Heart left ventricle (tissue), 13 donors: ENCODE results near the gene SLC5A6.

ENCODE experiments used
- CTCF ChIP-seq, 12 donors: fragments of 200-600 bp; sonication (generic) in 4 of 12; IDR thresholded peaks; one replicate each; pipeline versions ENCODE4 v1.5.0 to v1.8.0; 2018 to 2022; ENCODE audit warnings: antibody characterized with exemption in 12 of 12, mild to moderate bottlenecking in 5 of 12
- POLR2A ChIP-seq, 2 donors: fragments of 450-650 bp; IDR thresholded peaks; one replicate each; pipeline ENCODE4 v1.6.1; 2017; ENCODE audit warnings: antibody characterized with exemption in 2 of 2, mild to moderate bottlenecking in 2 of 2, moderate library complexity in 2 of 2
- donor health status: ischemic (EF 13 %, LVEDD 7.1; RV severe dilation, severe dysfunction).
- donor health status: DM: no; HTN: yes; CAD: no.
- donor health status: DM: no; HTN: no; CAD: no.
- donor health status: ischemic (EF 25% LVEDD 6.9; RV normal size, moderate dysfunction).
- donor health status: ischemic (EF 25% LVEDD 5.7; RV mildly dilated, moderate dysfunction).
- donor health status: ischemic (EF 35%, LVEDD 5.7; RV mildly dilated, moderate dysfunction).
- donor health status: nonischemic (EF 11% LVEDD 7.7; RV severe dilation, severe dysfunction).
- donor health status: DM: yes; HTN: yes; CAD: no.
- donor health status: PGD.
- donor health status: ischemic (EF 29% LVEDD 5.4; RV normal size, mild dysfunction).
- donor health status: nonischemic (EF 23%, LVEDD 6.1; RV moderate dilation, normal function).

- TF ChIP-seq CTCF (IDR thresholded peaks at IDR 0.05) (no peak), POLR2A (IDR thresholded peaks at IDR 0.05) (no peak)
Observed at GRCh38 chr2:27249159-27249890, 37.3 kb upstream of the SLC5A6 start.
